GM19467 (cell line): ENCODE measurements around the gene ALDH1A2.
"Not testable (repeated sequence)": the region's sequence is repeated elsewhere in the genome, so short reads cannot be mapped to it uniquely, and the experiment has no call there.

Source experiments
- ATAC-seq: cut with Tn5 transposase; IDR thresholded peaks from one replicate; pipeline ENCODE4 v1.9.1; 2021; ENCODE audit warnings: mild to moderate bottlenecking, moderate library complexity; ENCODE audit not compliant: unreplicated experiment

The ALDH1A2 gene

GRCh38 chr15:58065445-58066041 is at the start of gene ALDH1A2:
ALDH1A2 (minus strand) TSS chr15:58065711; CDS start chr15:58065650, 61 bp downstream.
- ATAC-seq = no peak

DNA sequence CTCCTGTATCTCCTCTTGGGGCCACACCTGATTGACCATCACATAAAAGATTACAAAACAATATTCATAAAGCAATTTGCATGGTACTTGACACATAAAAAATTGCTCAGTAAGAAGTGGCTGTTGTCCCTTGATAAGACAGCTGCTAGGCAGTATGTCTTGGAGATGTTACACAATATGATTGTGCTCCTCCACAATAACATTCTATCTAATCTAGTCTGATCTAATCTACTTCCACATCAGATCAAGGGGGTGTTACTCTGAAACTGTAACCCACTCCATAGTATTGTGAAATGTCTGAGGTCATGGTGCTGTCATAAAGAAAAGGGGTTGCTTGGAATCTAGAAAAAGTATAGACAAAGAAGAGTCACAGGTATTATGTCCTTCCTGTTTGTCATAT is 49.3 kb upstream of the ALDH1A2 start:
- no peak for ATAC-seq

DNA sequence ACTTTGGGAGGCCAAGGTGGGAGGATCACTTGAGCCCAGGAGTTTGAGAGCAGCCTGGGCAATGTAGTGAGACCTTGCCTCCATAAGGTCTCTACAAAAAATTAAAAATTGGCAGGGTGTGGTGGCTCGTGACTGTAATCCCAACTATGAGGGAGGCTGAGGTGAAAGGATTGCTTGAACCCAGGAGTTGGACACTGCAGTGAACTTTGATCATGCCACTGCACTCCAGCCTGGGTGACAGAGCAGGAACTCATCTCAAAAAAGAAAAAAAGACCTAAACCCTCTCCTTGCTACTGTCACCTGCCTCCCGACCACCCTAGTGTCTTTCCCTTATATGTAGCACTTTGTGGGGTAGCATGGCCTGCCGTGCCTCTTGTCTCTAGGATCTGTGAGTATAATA is 48.9 kb upstream of the ALDH1A2 start:
- ATAC-seq = no peak

DNA sequence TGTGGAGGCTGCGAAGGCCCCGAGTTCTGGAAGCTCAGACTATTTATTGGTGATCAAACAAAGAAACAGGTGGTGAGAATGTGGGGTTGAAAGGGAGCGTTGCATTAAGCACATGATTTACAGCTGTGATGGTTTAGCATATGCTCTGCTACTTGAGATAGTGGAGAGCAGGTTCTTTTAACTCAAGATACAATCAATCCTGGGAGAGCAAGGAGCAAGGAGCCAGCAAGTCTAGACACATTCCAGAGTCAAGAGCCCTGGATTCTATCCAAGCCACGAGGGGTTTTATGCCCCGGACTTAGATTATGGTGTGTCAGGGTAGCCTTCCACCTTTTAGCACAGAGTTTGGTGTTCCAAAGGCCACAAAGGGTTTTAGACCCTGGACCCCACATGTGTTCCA is 47.8 kb upstream of the ALDH1A2 start:
- not testable (repeated sequence) for ATAC-seq

- ATAC-seq = no peak
Observed at GRCh38 chr15:58111718-58112104, 46.2 kb upstream of the ALDH1A2 start.

DNA sequence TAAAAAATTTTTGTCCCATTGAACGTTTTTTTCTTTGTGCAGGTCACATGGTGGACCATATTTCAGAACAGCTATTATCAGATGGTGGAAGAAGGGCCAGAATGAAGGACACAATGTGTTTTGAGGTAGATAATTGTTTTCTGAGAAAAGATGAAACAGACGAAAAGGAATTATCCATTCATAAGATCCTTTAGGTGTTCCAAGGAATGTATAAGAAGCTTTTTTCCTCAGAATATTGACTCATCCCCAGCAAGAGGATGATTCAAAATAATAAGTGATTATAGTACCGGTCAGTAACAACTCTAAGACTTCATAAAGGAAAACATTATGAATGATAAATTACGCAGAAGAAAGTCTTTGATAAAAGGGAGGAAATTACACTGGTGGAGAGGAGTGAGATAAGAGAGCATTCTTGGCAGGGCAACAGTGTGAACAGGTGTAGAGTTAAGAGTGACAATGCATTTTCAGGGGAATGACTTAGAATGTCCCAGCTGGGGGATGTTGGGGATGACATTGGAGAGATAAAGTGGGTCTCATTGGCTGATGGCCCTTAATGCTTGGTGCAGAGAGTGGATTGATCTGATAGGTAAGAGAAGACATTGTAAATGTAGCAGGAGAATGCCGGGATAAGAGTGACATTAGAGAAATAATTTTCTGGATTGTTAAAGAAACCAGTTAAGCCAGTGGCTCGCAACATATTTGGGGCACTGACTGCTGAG is 45.6 kb upstream of the ALDH1A2 start:
- no peak for ATAC-seq

- ATAC-seq = no peak
Observed at GRCh38 chr15:58109419-58109818, 43.9 kb upstream of the ALDH1A2 start.

GRCh38 chr15:58108117-58108516 is 42.6 kb upstream of the ALDH1A2 start:
- no peak for ATAC-seq

GRCh38 chr15:58103482-58103881 is 38.0 kb upstream of the ALDH1A2 start:
- no peak for ATAC-seq

DNA sequence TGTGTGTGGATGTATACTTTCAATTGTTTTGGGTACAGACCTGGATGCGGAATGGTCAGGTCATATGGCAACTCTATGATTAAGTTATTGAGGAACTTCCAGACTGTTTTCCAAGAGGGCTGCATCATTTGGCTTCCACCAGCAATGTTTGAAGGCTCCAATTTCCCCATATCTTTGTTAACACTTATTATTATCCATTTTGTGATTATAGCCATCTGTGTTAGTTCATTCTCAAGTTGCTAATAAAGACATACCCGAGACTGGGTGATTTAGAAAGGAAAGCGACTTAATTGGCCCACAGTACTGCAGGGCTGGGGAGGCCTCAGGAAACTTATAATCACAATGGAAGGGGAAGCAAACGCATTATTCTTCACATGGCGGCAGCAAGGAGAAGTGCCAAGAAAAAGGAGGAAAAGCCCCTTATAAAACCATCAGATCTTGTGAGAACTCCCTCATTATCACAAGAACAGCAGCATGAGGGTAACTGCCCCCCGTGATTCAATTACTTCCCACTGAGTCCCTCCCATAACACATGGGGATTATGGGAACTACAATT is 31.1 kb upstream of the ALDH1A2 start:
- no peak for ATAC-seq

GRCh38 chr15:58095415-58095814 is 29.9 kb upstream of the ALDH1A2 start:
- no peak for ATAC-seq

GRCh38 chr15:58087871-58088270 is 22.4 kb upstream of the ALDH1A2 start:
- ATAC-seq = no peak

GRCh38 chr15:58086491-58086890 is 21.0 kb upstream of the ALDH1A2 start:
- no peak for ATAC-seq

- ATAC-seq = no peak
Observed at GRCh38 chr15:58083526-58083925, 18.0 kb upstream of the ALDH1A2 start.

DNA sequence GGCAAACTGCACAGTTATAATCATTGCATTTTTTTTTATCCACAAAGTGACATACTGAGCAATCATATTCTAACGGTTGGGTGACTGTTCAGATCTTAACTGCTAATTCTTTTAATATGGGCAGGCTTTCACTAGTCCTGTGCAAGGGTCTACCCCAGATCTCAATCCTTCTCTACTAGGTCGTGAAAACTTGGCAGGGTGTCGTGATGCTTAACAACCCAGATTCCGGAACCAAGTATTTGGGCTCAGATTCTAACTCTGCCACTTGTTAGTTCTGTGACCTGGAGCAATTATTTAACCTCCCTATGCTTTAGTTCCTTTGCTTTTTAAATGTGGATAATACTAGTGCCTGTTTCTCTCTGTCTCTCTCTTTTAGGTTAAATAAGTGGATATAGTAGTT is 16.4 kb upstream of the ALDH1A2 start:
- no peak for ATAC-seq

DNA sequence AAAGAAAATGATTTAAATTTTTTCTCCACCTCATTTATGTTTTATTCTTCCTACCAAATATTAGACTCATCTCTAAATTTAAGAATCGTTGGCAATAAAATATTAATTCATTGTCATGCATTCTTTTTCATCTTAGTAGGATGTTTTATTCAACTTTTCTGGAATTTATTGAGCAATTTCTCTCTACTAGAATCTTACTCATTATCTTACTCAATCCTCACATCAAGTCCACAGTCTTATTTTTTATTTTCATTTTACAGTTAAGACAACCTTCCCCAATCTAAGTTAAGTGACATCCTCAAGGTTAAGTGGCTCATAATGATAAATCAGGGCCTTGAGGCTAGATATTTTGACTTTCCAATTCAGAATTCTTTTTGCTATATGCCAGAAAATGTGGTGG is 15.9 kb upstream of the ALDH1A2 start:
- ATAC-seq = no peak

- not testable (repeated sequence) for ATAC-seq
Observed at GRCh38 chr15:58080959-58081358, 15.4 kb upstream of the ALDH1A2 start.

GRCh38 chr15:58080398-58080797 is 14.9 kb upstream of the ALDH1A2 start:
- ATAC-seq = no peak

- ATAC-seq = no peak
Observed at GRCh38 chr15:58078591-58078990, 13.1 kb upstream of the ALDH1A2 start.

DNA sequence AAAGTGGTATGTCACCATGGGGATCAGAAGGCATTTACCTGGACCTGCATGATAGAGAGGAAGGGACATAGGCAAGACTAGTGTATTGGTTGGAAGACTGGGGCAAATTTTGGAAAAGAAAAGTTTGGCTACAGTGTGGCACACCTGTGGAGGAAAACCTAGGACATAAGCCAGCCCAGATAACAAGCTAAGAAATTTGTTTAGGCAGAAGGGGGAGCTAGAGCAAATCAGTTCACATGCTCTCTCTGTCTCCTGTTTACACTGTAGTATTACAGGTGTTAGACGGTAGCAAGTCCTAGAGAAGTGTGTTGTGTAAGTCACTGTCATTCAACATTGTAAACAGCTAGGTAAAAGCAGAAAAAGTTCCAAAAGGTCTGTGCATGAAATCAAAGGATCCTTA is 11.9 kb upstream of the ALDH1A2 start:
- no peak for ATAC-seq

GRCh38 chr15:58074452-58074851 is 8.9 kb upstream of the ALDH1A2 start:
- no peak for ATAC-seq

- ATAC-seq = no peak
Observed at GRCh38 chr15:58070801-58071418, 5.4 kb upstream of the ALDH1A2 start.
